Mesenchymal stem cell (in vitro differentiated cells and primary cell): ENCODE results near the gene GAA.
"Not testable (repeated sequence)": the region's sequence is repeated elsewhere in the genome, so short reads cannot be mapped to it uniquely, and the experiment has no call there.

Experiments
- DNase-seq: peaks from one replicate; pipeline ENCODE4 v3.0.0-alpha.2; 2013
- H2AFZ ChIP-seq: one replicate; pipeline ENCODE4 v1.6.1; 2013; ENCODE audit warnings: low read depth, mild to moderate bottlenecking, control low read depth, inconsistent platforms, low read length, moderate library complexity
- H2AK5ac ChIP-seq: 2 replicates; pipeline ENCODE4 v1.6.1; 2013; ENCODE audit warnings: low read length, moderate library complexity, mild to moderate bottlenecking, inconsistent platforms; ENCODE audit not compliant: severe bottlenecking
- H2BK120ac ChIP-seq: one replicate; pipeline ENCODE4 v1.6.1; 2013; ENCODE audit warnings: low read depth, mild to moderate bottlenecking, inconsistent platforms, low read length, moderate library complexity
- H2BK12ac ChIP-seq, 2 experiments: one replicate each; pipeline ENCODE4 v1.6.1; 2013; ENCODE audit warnings: inconsistent platforms in 2 of 2, low read length in 2 of 2, mild to moderate bottlenecking in 2 of 2, moderate library complexity in 2 of 2, control low read depth in 1 of 2
- H2BK15ac ChIP-seq: one replicate; pipeline ENCODE4 v1.6.1; 2013; ENCODE audit warnings: mild to moderate bottlenecking, low read depth, inconsistent platforms; ENCODE audit not compliant: poor library complexity, severe bottlenecking
- H2BK5ac ChIP-seq: 2 replicates; pipeline ENCODE4 v1.6.1; 2013; ENCODE audit warnings: low read depth, mild to moderate bottlenecking, low read length, control low read depth, inconsistent platforms; ENCODE audit not compliant: poor library complexity, severe bottlenecking
- H3K14ac ChIP-seq, 2 experiments: one replicate each; pipeline ENCODE4 v1.6.1; 2013; ENCODE audit warnings: inconsistent platforms in 2 of 2, low read length in 2 of 2, control low read depth in 1 of 2, mild to moderate bottlenecking in 1 of 2, moderate library complexity in 1 of 2
- H3K18ac ChIP-seq, 2 experiments: one replicate each; pipeline ENCODE4 v1.6.1; 2013; ENCODE audit warnings: inconsistent platforms in 2 of 2, low read length in 2 of 2, control low read depth in 1 of 2, low read depth in 1 of 2, mild to moderate bottlenecking in 1 of 2
- H3K23ac ChIP-seq, 2 experiments: one replicate each; pipeline ENCODE4 v1.6.1; 2013; ENCODE audit warnings: inconsistent platforms in 2 of 2, low read length in 2 of 2, mild to moderate bottlenecking in 2 of 2, moderate library complexity in 2 of 2, control low read depth in 1 of 2
- H3K27ac ChIP-seq: 2 replicates; pipeline ENCODE4 v1.5.1; 2013; ENCODE audit warnings: mild to moderate bottlenecking, moderate library complexity, low read length, control low read depth, inconsistent platforms; ENCODE audit not compliant: poor library complexity, severe bottlenecking
- H3K27me3 ChIP-seq, 2 experiments: 2 replicates each; pipeline versions ENCODE4 v1.6.1 to v1.7.0; 2013; ENCODE audit warnings: low read length in 2 of 2, mild to moderate bottlenecking in 2 of 2, moderate library complexity in 2 of 2, control low read depth in 1 of 2, inconsistent platforms in 1 of 2; ENCODE audit not compliant: control insufficient read depth in 1 of 2, insufficient read depth in 1 of 2
- H3K36me3 ChIP-seq, 2 experiments: 2 replicates each; pipeline versions ENCODE4 v1.6.1 to v1.7.0; 2013; ENCODE audit warnings: low read length in 2 of 2, control low read depth in 1 of 2, inconsistent platforms in 1 of 2, low read depth in 1 of 2, mild to moderate bottlenecking in 1 of 2; ENCODE audit not compliant: insufficient read depth in 2 of 2, control insufficient read depth in 1 of 2
- H3K4ac ChIP-seq, 2 experiments: one replicate each; pipeline ENCODE4 v1.6.1; 2013; ENCODE audit warnings: inconsistent platforms in 2 of 2, low read length in 2 of 2, mild to moderate bottlenecking in 2 of 2, moderate library complexity in 2 of 2, control low read depth in 1 of 2, low read depth in 1 of 2
- H3K4me1 ChIP-seq: 2 replicates; pipeline ENCODE4 v1.6.1; 2013; ENCODE audit warnings: low read depth, low read length, control low read depth; ENCODE audit not compliant: control insufficient read depth, insufficient read depth
- H3K4me2 ChIP-seq: 2 replicates; pipeline ENCODE4 v1.6.1; 2013; ENCODE audit warnings: low read length, mild to moderate bottlenecking, inconsistent platforms; ENCODE audit not compliant: poor library complexity, severe bottlenecking
- H3K4me3 ChIP-seq, 2 experiments: 2 replicates each; pipeline versions ENCODE4 v1.5.1 to v1.7.0; 2013; ENCODE audit warnings: low read length in 2 of 2, mild to moderate bottlenecking in 2 of 2, control low read depth in 1 of 2, low read depth in 1 of 2; ENCODE audit not compliant: insufficient read depth in 1 of 2
- H3K79me1 ChIP-seq: replicated peaks from 2 replicates; pipeline ENCODE4 v1.6.1; 2013; ENCODE audit warnings: mild to moderate bottlenecking, control low read depth, low read length, inconsistent platforms; ENCODE audit not compliant: poor library complexity, severe bottlenecking
- H3K9ac ChIP-seq: 2 replicates; pipeline ENCODE4 v1.7.0; 2013; ENCODE audit warnings: mild to moderate bottlenecking, low read length, moderate library complexity
- H3K9me3 ChIP-seq: 2 replicates; pipeline ENCODE4 v1.7.0; 2013; ENCODE audit warnings: mild to moderate bottlenecking, low read length; ENCODE audit not compliant: control insufficient read depth
- H4K8ac ChIP-seq: one replicate; pipeline ENCODE4 v1.6.1; 2013; ENCODE audit warnings: inconsistent platforms, mild to moderate bottlenecking, low read length, moderate library complexity
- H4K91ac ChIP-seq: one replicate; pipeline ENCODE4 v1.6.1; 2013; ENCODE audit warnings: mild to moderate bottlenecking, low read length, inconsistent platforms
- WGBS: methylation state at CpG from one replicate; pipeline ENCODE4 v1.1.7; 2013; ENCODE audit warnings: mixed read lengths; 5-methylcytosine and 5-hydroxymethylcytosine counted together

The GAA gene

GRCh38 chr17:80090164-80090563 is 11.2 kb upstream of the GAA start:
- not testable (repeated sequence) for H3K4ac ChIP-seq, H3K27ac ChIP-seq, H2BK15ac ChIP-seq, H2BK5ac ChIP-seq, H2AK5ac ChIP-seq, H3K18ac ChIP-seq, H3K4me3 ChIP-seq, H3K9ac ChIP-seq, H2AFZ ChIP-seq, H3K4me1 ChIP-seq, H3K23ac ChIP-seq, H3K9me3 ChIP-seq, H2BK12ac ChIP-seq, H4K91ac ChIP-seq, H3K36me3 ChIP-seq, H3K79me1 ChIP-seq, H4K8ac ChIP-seq, H3K4me2 ChIP-seq, DNase-seq, H2BK120ac ChIP-seq
- Histone ChIP-seq H3K27me3 (peaks cover 15 to 24% of the 10 kb centered on the region in 2 experiments), H3K14ac (peak overlapping the region in 1 of 2 experiments; percentile 53)
- 91% methylated on average over 44 of the region's 44 CpGs for WGBS

- Histone ChIP-seq H3K79me1 (no peaks in the 10 kb centered on the region), H3K4me1 (no peaks in the 10 kb centered on the region), H3K4me3 (no peak overlapping the region), H2AFZ (no peak overlapping the region), H4K91ac (no peak overlapping the region), H3K27ac (no peak overlapping the region), H3K9me3 (no peaks in the 10 kb centered on the region), H3K27me3 (peaks cover 13 to 21% of the 10 kb centered on the region in 2 experiments), H3K14ac (no peak overlapping the region), H4K8ac (no peak overlapping the region), H2BK12ac (no peak overlapping the region), H3K23ac (no peak overlapping the region), H3K18ac (no peak overlapping the region), H3K4me2 (no peak overlapping the region), H2BK15ac (no peak overlapping the region), H3K36me3 (no peaks in the 10 kb centered on the region), H2BK120ac (no peak overlapping the region), H2AK5ac (no peak overlapping the region), H2BK5ac (no peak overlapping the region), H3K9ac (no peak overlapping the region), H3K4ac (no peak overlapping the region)
- 84% methylated on average over 4 of the region's 4 CpGs for WGBS
- DNase-seq: no peak
Measured at GRCh38 chr17:80091376-80091775, 10.0 kb upstream of the GAA start.

GRCh38 chr17:80092959-80093358 is 8.4 kb upstream of the GAA start:
- Histone ChIP-seq H3K14ac (no peak overlapping the region), H3K23ac (no peak overlapping the region), H3K18ac (no peak overlapping the region), H3K4me1 (no peaks in the 10 kb centered on the region), H3K4me3 (no peak overlapping the region), H2BK120ac (no peak overlapping the region), H2AFZ (no peak overlapping the region), H3K27ac (no peak overlapping the region), H3K9me3 (no peaks in the 10 kb centered on the region), H3K4ac (no peak overlapping the region), H2BK5ac (no peak overlapping the region), H2BK12ac (no peak overlapping the region), H3K36me3 (no peaks in the 10 kb centered on the region), H3K9ac (no peak overlapping the region), H4K8ac (no peak overlapping the region), H3K79me1 (no peaks in the 10 kb centered on the region), H2AK5ac (no peak overlapping the region), H4K91ac (no peak overlapping the region), H3K27me3 (peaks cover 0 to 5% of the 10 kb centered on the region in 2 experiments), H3K4me2 (no peak overlapping the region), H2BK15ac (no peak overlapping the region)
- 81% methylated on average over 6 of the region's 8 CpGs for WGBS
- no peak for DNase-seq

- no peak overlapping the region for H2BK12ac ChIP-seq
- no peak overlapping the region for H3K27ac ChIP-seq
- no peak overlapping the region for H3K9ac ChIP-seq
- peaks cover 0 to 4% of the 10 kb centered on the region in 2 experiments for H3K27me3 ChIP-seq
- no peak overlapping the region for H3K4me3 ChIP-seq
- no peak overlapping the region for H4K91ac ChIP-seq
- no peak overlapping the region for H3K14ac ChIP-seq
- H2BK5ac ChIP-seq: no peak overlapping the region
- H2AFZ ChIP-seq: no peak overlapping the region
- no peak overlapping the region for H3K18ac ChIP-seq
- H4K8ac ChIP-seq: no peak overlapping the region
- no peak for DNase-seq
- H2BK15ac ChIP-seq: no peak overlapping the region
- no peaks in the 10 kb centered on the region for H3K9me3 ChIP-seq
- no peak overlapping the region for H3K4me2 ChIP-seq
- WGBS: 90% methylated on average over 37 of the region's 37 CpGs
- H3K4me1 ChIP-seq: peaks cover 4% of the 10 kb centered on the region
- H3K79me1 ChIP-seq: no peaks in the 10 kb centered on the region
- no peak overlapping the region for H2AK5ac ChIP-seq
- no peak overlapping the region for H2BK120ac ChIP-seq
- H3K23ac ChIP-seq: no peak overlapping the region
- no peak overlapping the region for H3K4ac ChIP-seq
- no peaks in the 10 kb centered on the region for H3K36me3 ChIP-seq
Measured at GRCh38 chr17:80095038-80095843, 6.1 kb upstream of the GAA start.
